ENCODE results near the gene POLR2L. TPM values are rescaled to one million over a fixed set of nuclear protein-coding genes. Genes with fewer than 3 reads are reported as not detected.

POLR2L gene
- total RNA-seq: 92.3 TPM
- polyA plus RNA-seq: 92.1 TPM
- long read RNA-seq, donor 1, transcript POLR2L-201 (2 exons, 892 nt): major isoform, 15 of 15 reads
- long read RNA-seq, donor 1, partial matches to known transcripts: 0 of 15 reads
- long read RNA-seq, donor 1, other reads (novel, unspliced or antisense): 0 of 15 reads
- long read RNA-seq, donor 2: 0 reads
- long read RNA-seq, donor 3, transcript POLR2L-201 (2 exons, 892 nt): major isoform, 190 of 240 reads
- long read RNA-seq, donor 3, partial matches to known transcripts: 35 of 240 reads
- long read RNA-seq, donor 3, other reads (novel, unspliced or antisense): 15 of 240 reads
- long read RNA-seq, donor 4, transcript POLR2L-201 (2 exons, 892 nt): major isoform, 91 of 91 reads
- long read RNA-seq, donor 4, partial matches to known transcripts: 0 of 91 reads
- long read RNA-seq, donor 4, other reads (novel, unspliced or antisense): 0 of 91 reads
- long read RNA-seq, donor 5, transcript POLR2L-201 (2 exons, 892 nt): major isoform, 261 of 262 reads
- long read RNA-seq, donor 5, partial matches to known transcripts: 0 of 262 reads
- long read RNA-seq, donor 5, other reads (novel, unspliced or antisense): 0 of 262 reads
- long read RNA-seq, donor 6, transcript POLR2L-201 (2 exons, 892 nt): major isoform, 55 of 55 reads
- long read RNA-seq, donor 6, partial matches to known transcripts: 0 of 55 reads
- long read RNA-seq, donor 6, other reads (novel, unspliced or antisense): 0 of 55 reads
- long read RNA-seq, donor 7, transcript POLR2L-201 (2 exons, 892 nt): major isoform, 153 of 153 reads
- long read RNA-seq, donor 7, partial matches to known transcripts: 0 of 153 reads
- long read RNA-seq, donor 7, other reads (novel, unspliced or antisense): 0 of 153 reads
- long read RNA-seq, donor 8, transcript POLR2L-201 (2 exons, 892 nt): major isoform, 63 of 63 reads
- long read RNA-seq, donor 8, partial matches to known transcripts: 0 of 63 reads
- long read RNA-seq, donor 8, other reads (novel, unspliced or antisense): 0 of 63 reads
- long read RNA-seq, donor 9, transcript POLR2L-201 (2 exons, 892 nt): major isoform, 99 of 99 reads
- long read RNA-seq, donor 9, partial matches to known transcripts: 0 of 99 reads
- long read RNA-seq, donor 9, other reads (novel, unspliced or antisense): 0 of 99 reads
- long read RNA-seq, donor 10, transcript POLR2L-201 (2 exons, 892 nt): major isoform, 110 of 118 reads
- long read RNA-seq, donor 10, partial matches to known transcripts: 8 of 118 reads
- long read RNA-seq, donor 10, other reads (novel, unspliced or antisense): 0 of 118 reads

DNA sequence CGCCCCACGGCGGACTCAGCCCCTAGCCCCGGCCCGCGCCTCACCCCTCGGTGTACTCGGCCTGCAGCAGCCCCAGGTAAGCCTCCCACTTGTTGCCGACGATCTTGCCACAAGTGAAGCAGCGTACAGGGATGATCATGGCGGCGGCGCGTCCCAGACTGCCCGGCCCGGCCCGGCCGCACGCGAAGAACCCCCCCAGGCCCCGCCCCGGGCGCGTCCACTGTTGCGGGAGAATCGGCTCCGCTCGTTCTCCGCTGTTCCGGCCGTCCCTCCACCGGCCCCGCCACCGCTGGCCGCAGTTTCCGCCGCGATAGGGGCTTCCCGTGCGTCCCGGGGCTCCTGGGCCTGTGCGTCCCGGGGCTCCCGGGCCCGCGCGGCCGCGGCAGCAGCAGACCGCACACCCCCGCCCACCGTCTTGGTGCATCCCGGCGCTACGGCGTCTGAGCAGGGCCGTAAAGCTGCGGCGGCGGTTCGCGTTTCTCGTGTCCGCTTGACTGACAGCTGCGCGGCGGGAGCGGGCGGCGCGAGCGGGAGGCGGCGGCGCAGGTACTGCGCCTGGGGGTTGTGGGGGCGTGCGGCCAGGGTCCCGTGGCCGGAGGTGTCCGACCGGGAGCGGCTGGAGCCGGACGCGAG lies at the start of gene POLR2L, which contains the start of gene TSPAN4:
Gene POLR2L (minus strand): TSS at position 160 of the 633 bp plus-strand sequence. CDS start 21 bp downstream, at position 139.
Gene TSPAN4 (plus strand): TSS at position 483 of the 633 bp plus-strand sequence. CDS start 7,453 bp downstream, outside the sequence.
- WGBS: under 1% methylated on average over 87 of the region's 87 CpGs
- Histone ChIP-seq H3K36me3 (ENCODE audit: control insufficient read depth in 2 of 2, insufficient read depth in 2 of 2, low read length in 1 of 2) (peaks cover 21 to 26% of the 10 kb centered on the region in 2 donors), H3K27me3 (ENCODE audit: control insufficient read depth in 2 of 2, insufficient read depth in 1 of 2, low read length in 1 of 2) (peaks cover 14 to 45% of the 10 kb centered on the region in 2 donors), H3K4me1 (ENCODE audit: control insufficient read depth in 2 of 2, insufficient read depth in 2 of 2, low read length in 2 of 2) (peaks cover 11 to 45% of the 10 kb centered on the region in 2 donors), H3K4me3 (ENCODE audit: low read length in 2 of 2) (peak within 1 kb of the TSS; percentile 70 to 94), H3K9me3 (ENCODE audit: control insufficient read depth in 2 of 2, insufficient read depth in 1 of 2, low read length in 1 of 2) (no peaks in the 10 kb centered on the region), H3K27ac (ENCODE audit: low read depth in 1 of 2, low read length in 1 of 2) (peak within 1 kb of the TSS; percentile 72 to 83)
- peak; percentile 50 to 93 (median 78) for DNase-seq (ENCODE audit: low read depth in 6 of 9, low spot score in 9 of 9)

DNA sequence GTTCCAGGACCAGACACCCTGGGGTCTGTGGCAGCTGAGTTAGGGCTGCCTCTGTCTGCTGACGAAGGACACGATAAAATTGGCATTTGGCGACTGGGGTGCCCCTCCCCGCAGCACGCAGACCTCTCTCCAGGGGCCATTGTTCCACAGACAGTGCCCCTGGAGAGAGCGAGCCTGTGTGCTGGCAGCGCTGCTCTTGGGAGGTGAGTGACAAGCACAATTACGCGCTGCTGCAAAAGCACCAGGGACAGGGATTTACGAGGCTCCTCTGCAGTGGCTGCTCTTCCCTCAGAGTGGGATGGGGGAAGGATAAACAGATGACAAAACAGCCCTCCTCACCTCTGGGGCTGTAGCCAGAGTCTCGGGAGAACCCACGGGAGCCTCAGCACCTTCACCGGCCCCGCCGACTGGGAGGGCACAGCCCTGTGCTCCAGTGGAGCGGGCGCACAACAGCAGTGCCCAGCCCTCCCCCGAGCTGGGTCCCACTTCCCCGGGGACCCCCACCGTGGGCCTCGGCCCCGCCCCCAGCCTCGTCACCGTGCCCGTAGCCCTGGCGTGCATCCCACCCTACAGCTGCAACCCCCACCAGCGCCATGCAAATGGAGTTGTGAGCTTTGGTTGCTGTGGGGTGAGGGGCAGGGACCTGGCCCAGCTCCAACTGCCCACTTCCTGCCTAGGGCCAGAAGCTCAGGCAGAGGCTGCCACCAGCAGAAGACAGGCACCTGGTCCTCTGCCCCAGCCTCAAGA lies 48.6 kb upstream of the POLR2L start:
- peaks cover 2 to 13% of the 10 kb centered on the region in 2 donors for H3K36me3 ChIP-seq (ENCODE audit: control insufficient read depth in 2 of 2, insufficient read depth in 2 of 2, low read length in 1 of 2)
- 94% methylated on average over 27 of the region's 27 CpGs for WGBS
- no peak overlapping the region for H3K27ac ChIP-seq (ENCODE audit: low read depth in 1 of 2, low read length in 1 of 2)
- H3K4me1 ChIP-seq (ENCODE audit: control insufficient read depth in 2 of 2, insufficient read depth in 2 of 2, low read length in 2 of 2): no peaks in the 10 kb centered on the region
- no peaks in the 10 kb centered on the region for H3K27me3 ChIP-seq (ENCODE audit: control insufficient read depth in 2 of 2, insufficient read depth in 1 of 2, low read length in 1 of 2)
- no peaks in the 10 kb centered on the region for H3K9me3 ChIP-seq (ENCODE audit: control insufficient read depth in 2 of 2, insufficient read depth in 1 of 2, low read length in 1 of 2)
- no peak for DNase-seq (ENCODE audit: low read depth in 6 of 9, low spot score in 9 of 9)
- no peak overlapping the region for H3K4me3 ChIP-seq (ENCODE audit: low read length in 2 of 2)

DNA sequence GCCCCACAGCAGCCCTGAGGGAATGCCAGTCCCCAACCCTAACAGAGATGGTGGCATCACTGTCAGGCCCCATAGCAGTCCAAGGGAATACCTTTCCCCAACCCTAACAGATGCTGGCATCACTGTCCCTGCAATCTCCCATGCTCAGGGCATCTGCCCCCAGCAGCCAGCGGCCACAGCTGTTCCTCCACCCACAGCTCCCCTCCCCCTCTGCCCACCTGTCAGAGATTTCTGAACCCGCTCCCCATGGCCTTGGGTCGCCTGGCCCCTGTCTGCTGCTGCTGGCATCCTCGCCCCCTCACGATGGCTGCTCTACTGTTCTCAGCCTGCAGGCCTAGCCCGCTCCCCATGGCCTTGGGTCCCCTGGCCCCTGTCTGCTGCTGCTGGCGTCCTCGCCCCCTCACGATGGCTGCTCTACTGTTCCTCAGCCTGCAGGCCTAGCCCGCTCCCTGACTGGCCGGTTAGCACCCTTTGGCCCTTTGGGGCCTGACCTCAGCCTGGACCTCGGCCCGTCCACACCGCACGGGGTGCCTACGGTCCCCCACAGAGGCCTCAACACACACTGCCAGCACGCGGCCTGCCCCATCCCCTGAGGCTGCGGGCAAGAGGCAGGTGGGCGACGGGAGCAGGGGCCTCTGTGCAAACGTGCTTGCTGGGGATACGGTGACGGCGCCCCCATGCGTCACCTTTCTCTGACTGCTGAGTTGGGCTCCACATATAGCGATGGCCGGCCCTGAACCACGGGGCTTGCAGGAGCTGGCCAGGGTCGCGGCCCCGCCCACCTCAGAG lies 47.6 kb upstream of the POLR2L start:
- WGBS: 96% methylated on average over 32 of the region's 32 CpGs
- H3K4me1 ChIP-seq (ENCODE audit: control insufficient read depth in 2 of 2, insufficient read depth in 2 of 2, low read length in 2 of 2): no peaks in the 10 kb centered on the region
- no peak overlapping the region for H3K4me3 ChIP-seq (ENCODE audit: low read length in 2 of 2)
- no peak for DNase-seq (ENCODE audit: low read depth in 6 of 9, low spot score in 9 of 9)
- no peaks in the 10 kb centered on the region for H3K9me3 ChIP-seq (ENCODE audit: control insufficient read depth in 2 of 2, insufficient read depth in 1 of 2, low read length in 1 of 2)
- H3K27me3 ChIP-seq (ENCODE audit: control insufficient read depth in 2 of 2, insufficient read depth in 1 of 2, low read length in 1 of 2): no peaks in the 10 kb centered on the region
- H3K36me3 ChIP-seq (ENCODE audit: control insufficient read depth in 2 of 2, insufficient read depth in 2 of 2, low read length in 1 of 2): peaks cover 2 to 17% of the 10 kb centered on the region in 2 donors
- H3K27ac ChIP-seq (ENCODE audit: low read depth in 1 of 2, low read length in 1 of 2): no peak overlapping the region

DNA sequence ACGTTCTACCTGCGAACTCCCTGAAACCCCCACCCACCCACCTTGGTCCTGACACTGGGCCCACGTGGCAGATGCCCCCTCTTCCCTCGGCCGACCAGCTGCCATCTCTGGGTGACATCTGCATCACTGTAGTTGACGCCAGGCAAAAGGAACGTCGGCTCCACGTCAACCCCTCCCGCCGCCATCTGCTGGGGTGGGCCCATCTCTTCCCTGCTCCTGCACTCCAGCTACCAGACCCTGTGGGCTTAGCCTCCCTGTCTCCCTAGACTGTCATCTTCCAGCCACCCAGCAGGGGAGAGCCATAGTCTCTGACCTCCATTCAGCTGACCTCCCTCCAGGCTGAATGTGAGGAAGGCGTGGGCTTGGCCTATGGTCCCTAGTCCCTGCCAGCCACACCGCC lies 46.9 kb upstream of the POLR2L start:
- WGBS: 98% methylated on average over 13 of the region's 13 CpGs
- Histone ChIP-seq H3K9me3 (ENCODE audit: control insufficient read depth in 2 of 2, insufficient read depth in 1 of 2, low read length in 1 of 2) (no peaks in the 10 kb centered on the region), H3K27me3 (ENCODE audit: control insufficient read depth in 2 of 2, insufficient read depth in 1 of 2, low read length in 1 of 2) (no peaks in the 10 kb centered on the region), H3K27ac (ENCODE audit: low read depth in 1 of 2, low read length in 1 of 2) (no peak overlapping the region), H3K4me1 (ENCODE audit: control insufficient read depth in 2 of 2, insufficient read depth in 2 of 2, low read length in 2 of 2) (no peaks in the 10 kb centered on the region), H3K4me3 (ENCODE audit: low read length in 2 of 2) (no peak overlapping the region), H3K36me3 (ENCODE audit: control insufficient read depth in 2 of 2, insufficient read depth in 2 of 2, low read length in 1 of 2) (peaks cover 2 to 17% of the 10 kb centered on the region in 2 donors)
- DNase-seq (ENCODE audit: low read depth in 6 of 9, low spot score in 9 of 9): no peak

DNA sequence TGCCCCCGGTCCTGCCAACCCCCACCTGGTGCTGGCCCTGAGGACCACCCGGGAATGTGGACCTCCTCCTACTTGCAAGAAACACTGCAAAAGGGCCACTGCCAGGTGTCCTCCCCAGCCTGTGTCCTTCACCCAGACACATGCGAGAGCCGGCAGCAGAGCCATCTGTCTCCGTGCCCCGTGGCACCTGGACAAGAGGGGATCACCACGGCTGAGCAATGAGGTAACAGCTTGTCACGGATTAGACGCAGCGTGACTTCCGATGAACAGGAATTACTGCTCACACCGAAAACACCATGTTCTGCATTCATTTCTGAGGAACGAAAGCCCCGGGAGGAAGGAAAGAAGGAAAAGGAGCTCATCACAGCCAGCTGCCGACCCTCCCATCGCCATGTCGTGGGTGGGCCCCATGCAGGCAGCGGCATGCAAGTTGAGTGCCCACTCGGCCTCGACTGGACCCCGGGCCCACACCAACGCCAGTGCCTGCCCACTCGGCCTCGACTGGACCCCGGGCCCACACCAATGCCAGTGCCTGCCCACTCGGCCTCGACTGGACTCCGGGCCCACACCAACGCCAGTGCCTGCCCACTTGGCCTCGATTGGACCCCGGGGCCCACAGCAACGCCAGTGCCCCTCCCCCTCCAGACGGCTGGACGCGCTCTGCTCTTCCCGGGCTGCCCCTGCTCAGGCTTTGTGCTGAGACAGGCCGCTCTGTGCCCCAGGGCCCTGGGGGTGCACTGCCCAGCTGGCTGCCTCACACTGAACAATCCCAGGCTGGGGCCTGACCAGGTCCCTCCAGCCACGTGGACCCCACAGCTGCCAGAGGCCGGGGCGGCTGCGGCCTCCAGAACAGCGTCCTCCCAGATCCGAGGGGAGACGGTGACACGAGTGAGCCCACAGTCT lies 46.2 kb upstream of the POLR2L start:
- Histone ChIP-seq H3K9me3 (ENCODE audit: control insufficient read depth in 2 of 2, insufficient read depth in 1 of 2, low read length in 1 of 2) (no peaks in the 10 kb centered on the region), H3K4me1 (ENCODE audit: control insufficient read depth in 2 of 2, insufficient read depth in 2 of 2, low read length in 2 of 2) (no peaks in the 10 kb centered on the region), H3K27me3 (ENCODE audit: control insufficient read depth in 2 of 2, insufficient read depth in 1 of 2, low read length in 1 of 2) (no peaks in the 10 kb centered on the region), H3K27ac (ENCODE audit: low read depth in 1 of 2, low read length in 1 of 2) (no peak overlapping the region), H3K36me3 (ENCODE audit: control insufficient read depth in 2 of 2, insufficient read depth in 2 of 2, low read length in 1 of 2) (peaks cover 2 to 23% of the 10 kb centered on the region in 2 donors), H3K4me3 (ENCODE audit: low read length in 2 of 2) (no peak overlapping the region)
- WGBS: 95% methylated on average over 45 of the region's 45 CpGs
- DNase-seq (ENCODE audit: low read depth in 6 of 9, low spot score in 9 of 9): no peak

DNA sequence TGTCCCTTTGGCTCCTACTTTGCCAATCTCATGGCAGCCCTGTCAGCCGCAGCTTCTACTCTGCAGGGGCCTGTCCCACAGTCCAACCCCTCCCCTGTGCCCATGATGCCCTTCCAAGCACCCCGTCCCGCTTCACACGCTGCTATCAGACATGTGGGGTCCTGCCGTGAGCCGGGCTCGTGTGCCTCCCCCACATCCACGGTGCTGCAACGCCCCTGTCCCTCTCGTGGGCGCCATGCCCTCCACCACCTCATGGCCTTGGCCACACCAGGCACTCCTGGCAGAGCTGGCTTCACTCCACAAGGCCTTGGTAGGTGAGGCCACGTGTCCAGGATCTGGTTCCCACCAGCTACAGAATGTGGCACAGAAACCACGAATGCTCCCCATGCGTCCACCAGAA lies 45.3 kb upstream of the POLR2L start:
- 98% methylated on average over 14 of the region's 14 CpGs for WGBS
- Histone ChIP-seq H3K9me3 (ENCODE audit: control insufficient read depth in 2 of 2, insufficient read depth in 1 of 2, low read length in 1 of 2) (no peaks in the 10 kb centered on the region), H3K36me3 (ENCODE audit: control insufficient read depth in 2 of 2, insufficient read depth in 2 of 2, low read length in 1 of 2) (peaks cover 4 to 29% of the 10 kb centered on the region in 2 donors), H3K27me3 (ENCODE audit: control insufficient read depth in 2 of 2, insufficient read depth in 1 of 2, low read length in 1 of 2) (no peaks in the 10 kb centered on the region), H3K4me1 (ENCODE audit: control insufficient read depth in 2 of 2, insufficient read depth in 2 of 2, low read length in 2 of 2) (no peaks in the 10 kb centered on the region), H3K27ac (ENCODE audit: low read depth in 1 of 2, low read length in 1 of 2) (no peak overlapping the region), H3K4me3 (ENCODE audit: low read length in 2 of 2) (no peak overlapping the region)
- no peak for DNase-seq (ENCODE audit: low read depth in 6 of 9, low spot score in 9 of 9)

DNA sequence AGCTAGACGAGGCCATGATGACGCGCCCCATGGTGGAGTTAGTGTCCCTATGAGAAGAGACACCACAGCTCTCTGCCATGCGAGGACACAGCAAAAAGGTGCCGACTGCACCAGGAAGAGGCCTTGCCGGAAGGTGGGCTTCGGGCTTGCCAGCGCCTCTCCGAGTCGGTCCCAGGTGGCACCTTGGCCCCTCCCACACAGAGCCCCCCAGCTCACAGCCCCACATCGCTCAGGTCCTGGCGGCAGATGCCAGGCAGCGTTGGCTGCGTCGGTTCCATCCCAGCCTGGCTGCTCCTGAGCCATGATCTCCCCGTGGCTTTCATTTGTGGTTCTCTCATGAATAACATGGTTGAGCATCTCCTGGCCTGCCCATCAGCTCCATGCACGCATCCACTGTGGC lies 44.2 kb upstream of the POLR2L start:
- Histone ChIP-seq H3K4me3 (ENCODE audit: low read length in 2 of 2) (no peak overlapping the region), H3K9me3 (ENCODE audit: control insufficient read depth in 2 of 2, insufficient read depth in 1 of 2, low read length in 1 of 2) (no peaks in the 10 kb centered on the region), H3K4me1 (ENCODE audit: control insufficient read depth in 2 of 2, insufficient read depth in 2 of 2, low read length in 2 of 2) (no peaks in the 10 kb centered on the region), H3K27me3 (ENCODE audit: control insufficient read depth in 2 of 2, insufficient read depth in 1 of 2, low read length in 1 of 2) (no peaks in the 10 kb centered on the region), H3K36me3 (ENCODE audit: control insufficient read depth in 2 of 2, insufficient read depth in 2 of 2, low read length in 1 of 2) (peaks cover 4 to 27% of the 10 kb centered on the region in 2 donors), H3K27ac (ENCODE audit: low read depth in 1 of 2, low read length in 1 of 2) (no peak overlapping the region)
- DNase-seq (ENCODE audit: low read depth in 6 of 9, low spot score in 9 of 9): no peak
- WGBS: 97% methylated on average over 17 of the region's 17 CpGs

Data from thymus (tissue), 14 donors.